Right ventricle myocardium inferior (tissue), 1 donor: Measurements from ENCODE around the gene CCIN. TPM values are rescaled to one million over a fixed set of nuclear protein-coding genes. Genes with fewer than 3 reads are reported as not detected.
A peak's percentile ranks its signal among the peaks of the same experiment; 100 is the strongest.
"Not testable (repeated sequence)": the region's sequence is repeated elsewhere in the genome, so short reads cannot be mapped to it uniquely, and the experiment has no call there.

Source experiments
- ATAC-seq: fragments of 200-7000 bp; cut with Tn5 transposase; one replicate; pipeline ENCODE4 v1.9.1; 2020; ENCODE audit warnings: mild to moderate bottlenecking, moderate library complexity
- DNase-seq: peaks from one replicate; pipeline ENCODE4 v3.0.0; 2021; ENCODE audit errors: missing footprints
- intact Hi-C: fragments of 100-400 bp; cut with DNase I; formaldehyde crosslinking; loops from one replicate; pipeline ENCODE4 v1.11.0; 2022
- total RNA-seq: library from RNA; stranded (reverse); fragmentation: NEBNext Ultra II Directional; extraction: Animal tissue kit (Norgen Biotek cat#: 25700); gene quantifications from one replicate; pipeline ENCODE4 v1.2.1, GENCODE V29; 2021
- donor health status: DM: no; HTN: yes; CAD: no; lungs with severe emphysema.

CCIN gene
- total RNA-seq, 1 donor from 2014 or later: not detected

GRCh38 chr9:36153746-36154145 lies 15.4 kb upstream of the CCIN start:
- DNase-seq: no peak
- intact Hi-C loops: no loop called here
- no peak for ATAC-seq

GRCh38 chr9:36154331-36154952 lies 14.7 kb upstream of the CCIN start:
- ATAC-seq (peak; percentile 18), DNase-seq (no peak)
- intact Hi-C loops: no loop called here

GRCh38 chr9:36156116-36156515 lies 13.1 kb upstream of the CCIN start:
- intact Hi-C loops: no loop called here
- ATAC-seq (no peak), DNase-seq (no peak)

GRCh38 chr9:36158122-36158521 lies 11.1 kb upstream of the CCIN start:
- ATAC-seq (peak; percentile 84), DNase-seq (no peak)
- intact Hi-C loops: no loop called here

GRCh38 chr9:36158917-36159316 lies 10.3 kb upstream of the CCIN start:
- peak; percentile 68 for ATAC-seq
- intact Hi-C loops: no loop called here

GRCh38 chr9:36159509-36159908 lies 9.7 kb upstream of the CCIN start:
- ATAC-seq, intact Hi-C loops, DNase-seq: not testable (repeated sequence)

More at GRCh38 chr9:36158917-36159316, 10.3 kb upstream of the CCIN start:
- no peak for DNase-seq

GRCh38 chr9:36160126-36160525 lies 9.1 kb upstream of the CCIN start:
- DNase-seq, ATAC-seq, intact Hi-C loops: not testable (repeated sequence)

- ATAC-seq (no peak), DNase-seq (no peak)
- intact Hi-C loops: no loop called here
These were observed 8.0 kb upstream of the CCIN start for GRCh38 chr9:36161187-36161586.

GRCh38 chr9:36162211-36162738 lies 6.9 kb upstream of the CCIN start:
- DNase-seq (no peak), ATAC-seq (no peak)

GRCh38 chr9:36163049-36163785 lies 6.0 kb upstream of the CCIN start:
- ATAC-seq (peak; percentile 53), DNase-seq (peak; percentile 87)
- intact Hi-C loops: no loop called here

More at GRCh38 chr9:36162211-36162738, 6.9 kb upstream of the CCIN start:
- intact Hi-C loops: no loop called here

- DNase-seq (no peak), ATAC-seq (no peak)
- intact Hi-C loops: no loop called here
These were observed 5.4 kb upstream of the CCIN start for GRCh38 chr9:36163786-36164170.

- DNase-seq (no peak), ATAC-seq (no peak)
- intact Hi-C loops: no loop called here
These were observed 4.8 kb upstream of the CCIN start for GRCh38 chr9:36164372-36164771.

- DNase-seq (no peak), ATAC-seq (no peak)
- intact Hi-C loops: no loop called here
These were observed 4.2 kb upstream of the CCIN start for GRCh38 chr9:36164989-36165388.

- peak; percentile 51 for ATAC-seq
These were observed 3.4 kb upstream of the CCIN start for GRCh38 chr9:36165826-36166167.

GRCh38 chr9:36166168-36166927 lies 2.8 kb upstream of the CCIN start:
- ATAC-seq: peak; percentile 94

More at GRCh38 chr9:36165826-36166167, 3.4 kb upstream of the CCIN start:
- intact Hi-C loops: loop anchor here (1.0 kb wide), 1 partner anchor 62 kb away; no protein-coding TSS in a partner anchor
- DNase-seq: no peak

GRCh38 chr9:36169708-36170107 lies 520 bp downstream of the CCIN start:
- no peak for ATAC-seq
- intact Hi-C loops: no loop called here

More at GRCh38 chr9:36166168-36166927, 2.8 kb upstream of the CCIN start:
- intact Hi-C loops: loop anchor here (1.0 kb wide), 1 partner anchor 63 kb away; no protein-coding TSS in a partner anchor
- DNase-seq: peak; percentile 93

GRCh38 chr9:36170531-36170930 lies 1.3 kb downstream of the CCIN start:
- no peak for ATAC-seq
- intact Hi-C loops: no loop called here
- no peak for DNase-seq

More at GRCh38 chr9:36169708-36170107, 520 bp downstream of the CCIN start:
- DNase-seq: peak; percentile 69

GRCh38 chr9:36173861-36174260 lies 4.7 kb downstream of the CCIN start:
- intact Hi-C loops: no loop called here
- DNase-seq (no peak), ATAC-seq (no peak)

GRCh38 chr9:36174271-36174670 lies 5.1 kb downstream of the CCIN start:
- DNase-seq (no peak), ATAC-seq (no peak)
- intact Hi-C loops: no loop called here
